CD4-positive, alpha-beta T cell treated with Interleukin-4 for 1 hour (primary cell): ENCODE data around the gene NDUFB2.

Source experiments
- DNase-seq, 2 donors: peaks; one replicate each; pipeline ENCODE4 v3.0.0-alpha.2; 2020 to 2022

The NDUFB2 gene

DNA sequence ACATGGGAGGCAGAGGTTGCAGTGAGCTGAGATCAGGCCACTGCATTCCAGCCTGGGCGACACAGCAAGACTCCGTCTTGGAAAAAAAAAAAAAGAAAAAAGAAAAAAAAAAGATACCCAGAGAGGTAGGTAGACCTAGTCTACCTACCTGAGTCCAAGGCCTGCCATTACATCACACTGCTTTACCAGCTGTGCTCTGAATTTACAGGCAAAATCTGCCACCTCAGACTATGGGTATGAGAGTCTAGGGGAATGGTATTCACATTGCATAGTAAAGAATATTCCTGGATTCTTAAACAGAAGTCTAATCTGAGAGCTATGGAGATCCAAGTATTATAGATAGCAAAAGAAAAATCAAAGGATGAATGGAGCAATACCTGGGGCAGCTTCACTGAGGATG lies 50.2 kb downstream of the NDUFB2 start:
- DNase-seq: no peak

DNA sequence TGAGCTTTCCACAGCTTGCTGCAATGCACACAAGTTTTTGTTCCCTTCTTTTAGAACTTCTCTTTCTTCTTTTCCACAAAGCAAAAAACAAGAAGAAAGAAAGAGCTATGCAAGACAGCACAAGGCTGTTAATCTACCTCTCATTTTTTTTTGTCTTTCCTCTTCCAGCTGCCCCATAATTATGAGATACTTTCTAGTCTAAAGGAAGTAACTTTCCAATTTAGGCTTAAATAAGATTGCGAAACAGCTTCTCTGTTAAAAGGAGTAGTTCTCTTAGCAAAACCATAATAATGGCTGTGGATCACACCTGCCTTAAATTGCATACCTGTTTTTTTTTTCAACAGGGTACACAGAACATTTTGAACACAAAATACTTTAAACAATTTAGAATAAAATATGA lies 56.0 kb downstream of the NDUFB2 start:
- no peak for DNase-seq

- no peak for DNase-seq
Measured at GRCh38 chr7:140754506-140754905, 58.0 kb downstream of the NDUFB2 start.
